ENCODE data around the gene TRIM74. TPM values are rescaled to one million over a fixed set of nuclear protein-coding genes. Genes with fewer than 3 reads are reported as not detected.
"Not testable (repeated sequence)": the region's sequence is repeated elsewhere in the genome, so short reads cannot be mapped to it uniquely, and the experiment has no call there.

Gene TRIM74
- total and polyA plus RNA-seq, 2 of the 8 experiments (the other 6 are each of a cell fraction or from before 2014, with no cell fraction given), result 0.52 TPM; not detected in 1

DNA sequence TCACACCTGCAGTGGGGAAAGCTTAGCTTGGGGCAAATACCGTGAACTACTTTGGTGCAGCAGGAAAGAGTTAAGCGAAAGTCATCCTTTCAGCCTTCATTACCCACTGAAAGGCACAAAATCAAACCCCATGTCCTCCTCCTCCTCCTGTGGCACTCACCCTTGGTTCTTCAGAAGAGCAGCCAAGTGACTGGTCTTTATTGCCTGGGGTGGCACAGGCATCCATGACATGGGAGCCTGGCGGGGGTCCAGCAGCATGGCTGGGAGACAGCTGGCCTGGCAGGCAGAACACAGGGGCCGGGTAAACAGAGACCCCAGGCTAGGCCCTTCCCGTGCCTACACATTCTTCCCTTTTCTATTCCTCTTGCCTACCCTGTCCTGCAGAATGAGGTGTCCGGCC is 19.6 kb downstream of the TRIM74 start:
- H3K14ac ChIP-seq (ENCODE audit: insufficient read length); H4K91ac ChIP-seq (replicated peaks; ENCODE audit: insufficient read length, low read length); H3K4ac ChIP-seq (replicated peaks; ENCODE audit: insufficient read length, low read depth, low read length); FAIRE-seq; H3K27ac ChIP-seq (ENCODE audit: low read depth, low read length); H2BK12ac ChIP-seq (ENCODE audit: low read depth, low read length); H3K4me2 ChIP-seq (ENCODE audit: insufficient read depth in 1 of 2, low read depth in 2 of 2, low read length in 2 of 2); POLR2A ChIA-PET (ENCODE audit: partially characterized antibody); H3K56ac ChIP-seq (replicated peaks; ENCODE audit: insufficient read length, low read depth, low read length); H4K5ac ChIP-seq (ENCODE audit: insufficient read length, low read depth, low read length); H2AFZ ChIP-seq (ENCODE audit: low read length); H2BK120ac ChIP-seq (replicated peaks; ENCODE audit: low read depth, low read length); H3K79me1 ChIP-seq (ENCODE audit: low read depth, low read length); H2BK15ac ChIP-seq (ENCODE audit: low read length); H3K4me3 ChIP-seq (ENCODE audit: extremely low read depth in 1 of 4, insufficient read depth in 2 of 4, low read depth in 3 of 4, low read length in 4 of 4); H3K79me2 ChIP-seq (ENCODE audit: control insufficient read depth in 1 of 2, insufficient read depth in 2 of 2, low read length in 2 of 2); H3K18ac ChIP-seq (ENCODE audit: extremely low read depth, low read length); H3K9me3 ChIP-seq (ENCODE audit: insufficient read depth in 2 of 2, low read depth in 1 of 2, low read length in 1 of 2); H4K20me1 ChIP-seq (replicated peaks in 1 of 2; ENCODE audit: control insufficient read depth in 1 of 2, insufficient read depth in 2 of 2, low read length in 2 of 2); H2BK5ac ChIP-seq (ENCODE audit: low read depth, low read length); H3K23ac ChIP-seq (ENCODE audit: insufficient read length); H2AK5ac ChIP-seq (ENCODE audit: low read depth, low read length); H2BK20ac ChIP-seq (ENCODE audit: low read length); DNase-seq (ENCODE audit: low read depth in 1 of 2, low spot score in 2 of 2); CTCF ChIA-PET (ENCODE audit: partially characterized antibody); H4K8ac ChIP-seq (ENCODE audit: extremely low read depth, insufficient read depth, low read length); H3K9ac ChIP-seq (replicated peaks in 1 of 4; ENCODE audit: extremely low read depth in 1 of 4, low read depth in 3 of 4, low read length in 3 of 4); H3K23me2 ChIP-seq (ENCODE audit: low read depth, low read length); H3K4me1 ChIP-seq (replicated peaks in 1 of 4; ENCODE audit: control insufficient read depth in 3 of 4, insufficient read depth in 4 of 4, low read length in 3 of 4); H3K27me3 ChIP-seq (replicated peaks in 1 of 4; ENCODE audit: control insufficient read depth in 3 of 4, extremely low read depth in 1 of 4, insufficient read depth in 3 of 4, low read length in 3 of 4): not testable (repeated sequence)
- peaks cover 0 to 12% (median 3%) of the 10 kb centered on the region in 4 experiments; a peak in 3 of 8 replicates for H3K36me3 ChIP-seq (ENCODE audit: control insufficient read depth in 2 of 4, insufficient read depth in 4 of 4, low read length in 3 of 4)
- 93% methylated on average over 3 of the region's 6 CpGs; no CpG with 5 or more reads in 1 of the 2 experiments for WGBS, 2 experiments (ENCODE audit: extremely low coverage in 1 of 2, insufficient coverage in 1 of 2, insufficient read length in 1 of 2, insufficient replicate concordance in 2 of 2, low coverage in 1 of 2, low lambda C conversion rate in 2 of 2, missing lambda C conversion rate in 1 of 2)

DNA sequence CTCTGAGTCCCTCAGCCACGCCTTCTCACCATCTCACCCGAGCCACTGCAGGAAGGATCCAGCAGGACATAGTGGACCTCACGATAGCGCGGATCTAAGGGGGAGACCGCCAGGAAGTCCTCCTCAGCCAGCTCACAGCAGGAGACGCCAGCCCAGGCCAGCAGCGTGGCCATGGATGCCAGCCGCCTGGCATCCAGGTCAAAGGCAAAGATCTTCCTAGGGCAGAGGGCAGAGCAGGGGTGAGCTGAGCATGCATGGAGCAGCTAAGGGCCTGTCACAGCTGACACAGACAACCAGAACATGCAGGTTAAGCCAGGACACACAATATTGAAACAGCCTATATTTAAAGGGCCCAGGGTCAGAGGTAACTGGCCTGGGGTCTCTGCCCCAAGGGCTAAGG is 20.0 kb downstream of the TRIM74 start:
- H2AK5ac ChIP-seq (ENCODE audit: low read depth, low read length); H3K4ac ChIP-seq (replicated peaks; ENCODE audit: insufficient read length, low read depth, low read length); H4K8ac ChIP-seq (ENCODE audit: extremely low read depth, insufficient read depth, low read length); H2BK12ac ChIP-seq (ENCODE audit: low read depth, low read length); H4K91ac ChIP-seq (replicated peaks; ENCODE audit: insufficient read length, low read length); H3K4me1 ChIP-seq (replicated peaks in 1 of 4; ENCODE audit: control insufficient read depth in 3 of 4, insufficient read depth in 4 of 4, low read length in 3 of 4); H3K79me2 ChIP-seq (ENCODE audit: control insufficient read depth in 1 of 2, insufficient read depth in 2 of 2, low read length in 2 of 2); H2BK120ac ChIP-seq (replicated peaks; ENCODE audit: low read depth, low read length); H3K4me2 ChIP-seq (ENCODE audit: insufficient read depth in 1 of 2, low read depth in 2 of 2, low read length in 2 of 2); H2BK20ac ChIP-seq (ENCODE audit: low read length); H3K27ac ChIP-seq (ENCODE audit: low read depth, low read length); H3K9ac ChIP-seq (replicated peaks in 1 of 4; ENCODE audit: extremely low read depth in 1 of 4, low read depth in 3 of 4, low read length in 3 of 4); H4K5ac ChIP-seq (ENCODE audit: insufficient read length, low read depth, low read length); H3K79me1 ChIP-seq (ENCODE audit: low read depth, low read length); H3K9me3 ChIP-seq (ENCODE audit: insufficient read depth in 2 of 2, low read depth in 1 of 2, low read length in 1 of 2); H3K27me3 ChIP-seq (replicated peaks in 1 of 4; ENCODE audit: control insufficient read depth in 3 of 4, extremely low read depth in 1 of 4, insufficient read depth in 3 of 4, low read length in 3 of 4); POLR2A ChIA-PET (ENCODE audit: partially characterized antibody); H2AFZ ChIP-seq (ENCODE audit: low read length); H2BK15ac ChIP-seq (ENCODE audit: low read length); H3K56ac ChIP-seq (replicated peaks; ENCODE audit: insufficient read length, low read depth, low read length); CTCF ChIA-PET (ENCODE audit: partially characterized antibody); H3K23me2 ChIP-seq (ENCODE audit: low read depth, low read length); DNase-seq (ENCODE audit: low read depth in 1 of 2, low spot score in 2 of 2); H3K14ac ChIP-seq (ENCODE audit: insufficient read length); H2BK5ac ChIP-seq (ENCODE audit: low read depth, low read length); H3K23ac ChIP-seq (ENCODE audit: insufficient read length); FAIRE-seq; H3K18ac ChIP-seq (ENCODE audit: extremely low read depth, low read length); H4K20me1 ChIP-seq (replicated peaks in 1 of 2; ENCODE audit: control insufficient read depth in 1 of 2, insufficient read depth in 2 of 2, low read length in 2 of 2); H3K4me3 ChIP-seq (ENCODE audit: extremely low read depth in 1 of 4, insufficient read depth in 2 of 4, low read depth in 3 of 4, low read length in 4 of 4): not testable (repeated sequence)
- no CpG with 5 or more reads among the region's 9 CpGs for WGBS, 2 experiments (ENCODE audit: extremely low coverage in 1 of 2, insufficient coverage in 1 of 2, insufficient read length in 1 of 2, insufficient replicate concordance in 2 of 2, low coverage in 1 of 2, low lambda C conversion rate in 2 of 2, missing lambda C conversion rate in 1 of 2)
- peaks cover 0 to 12% (median 3%) of the 10 kb centered on the region in 4 experiments; a peak in 3 of 8 replicates for H3K36me3 ChIP-seq (ENCODE audit: control insufficient read depth in 2 of 4, insufficient read depth in 4 of 4, low read length in 3 of 4)
